Neuronal stem cell (in vitro differentiated cells): ENCODE results near the gene CACTIN.

Experiments used
- DNase-seq: peaks from one replicate; pipeline ENCODE4 v3.0.0-alpha.2; 2013; ENCODE audit warnings: low spot score
- H2AFZ ChIP-seq: one replicate; pipeline ENCODE4 v1.6.1; 2013; ENCODE audit warnings: mild to moderate bottlenecking, low read length, inconsistent platforms
- H2AK5ac ChIP-seq: 2 replicates; pipeline ENCODE4 v1.6.1; 2013; ENCODE audit warnings: low read depth, mild to moderate bottlenecking, inconsistent platforms, low read length, moderate library complexity, mixed read lengths
- H2BK120ac ChIP-seq: 2 replicates; pipeline ENCODE4 v1.6.1; 2013; ENCODE audit warnings: low read depth, mild to moderate bottlenecking, inconsistent platforms, low read length, moderate library complexity, mixed read lengths
- H2BK12ac ChIP-seq: one replicate; pipeline ENCODE4 v1.6.1; 2013; ENCODE audit warnings: low read length, inconsistent platforms
- H2BK15ac ChIP-seq: 2 replicates; pipeline ENCODE4 v1.6.1; 2013; ENCODE audit warnings: mild to moderate bottlenecking, low read length, inconsistent platforms, mixed read lengths
- H2BK5ac ChIP-seq: one replicate; pipeline ENCODE4 v1.6.1; 2013; ENCODE audit warnings: inconsistent platforms, mild to moderate bottlenecking, low read length, moderate library complexity
- H3K14ac ChIP-seq: one replicate; pipeline ENCODE4 v1.6.1; 2013; ENCODE audit warnings: low read length, inconsistent platforms
- H3K18ac ChIP-seq: 2 replicates; pipeline ENCODE4 v1.6.1; 2013; ENCODE audit warnings: low read length, inconsistent platforms
- H3K23ac ChIP-seq: 2 replicates; pipeline ENCODE4 v1.6.1; 2013; ENCODE audit warnings: low read depth, mild to moderate bottlenecking, mixed read lengths, low read length, inconsistent platforms; ENCODE audit not compliant: poor library complexity
- H3K27ac ChIP-seq: replicated peaks from 3 replicates; pipeline ENCODE4 v1.5.1; 2013; ENCODE audit warnings: low read length, inconsistent platforms
- H3K27me3 ChIP-seq, 3 experiments: 2 replicates each; pipeline ENCODE4 v1.6.1; 2013; ENCODE audit warnings: low read length in 3 of 3, mild to moderate bottlenecking in 2 of 3, inconsistent platforms in 1 of 3, low read depth in 1 of 3, mixed read lengths in 1 of 3, moderate library complexity in 1 of 3; ENCODE audit not compliant: control insufficient read depth in 3 of 3, insufficient read depth in 3 of 3
- H3K36me3 ChIP-seq, 2 donors: replicated peaks in 1 of 2; 2 replicates each; pipeline ENCODE4 v1.6.1; 2013; ENCODE audit warnings: low read length in 2 of 2; ENCODE audit not compliant: control insufficient read depth in 2 of 2, insufficient read depth in 2 of 2
- H3K4ac ChIP-seq: 2 replicates; pipeline ENCODE4 v1.6.1; 2013; ENCODE audit warnings: inconsistent platforms, mild to moderate bottlenecking, low read length, moderate library complexity
- H3K4me1 ChIP-seq, 2 donors: 1 replicate in 1 of 2; 2 replicates in 1 of 2; pipeline ENCODE4 v1.6.1; 2013; ENCODE audit warnings: low read length in 2 of 2, low read depth in 1 of 2; ENCODE audit not compliant: control insufficient read depth in 2 of 2, insufficient read depth in 1 of 2
- H3K4me2 ChIP-seq: one replicate; pipeline ENCODE4 v1.6.1; 2013; ENCODE audit warnings: mild to moderate bottlenecking, low read length, inconsistent platforms; ENCODE audit not compliant: insufficient read depth, poor library complexity, severe bottlenecking
- H3K4me3 ChIP-seq, 2 donors: 2 replicates each; pipeline ENCODE4 v1.5.1; 2013; ENCODE audit warnings: low read length in 2 of 2, mild to moderate bottlenecking in 2 of 2, inconsistent platforms in 1 of 2, moderate library complexity in 1 of 2
- H3K79me1 ChIP-seq: one replicate; pipeline ENCODE4 v1.6.1; 2013; ENCODE audit warnings: low read depth, mild to moderate bottlenecking, inconsistent platforms, low read length, moderate library complexity
- H3K9ac ChIP-seq: one replicate; pipeline ENCODE4 v1.6.1; 2013; ENCODE audit warnings: mild to moderate bottlenecking, low read depth, low read length, inconsistent platforms; ENCODE audit not compliant: poor library complexity
- H3K9me3 ChIP-seq, 2 donors: replicated peaks in 1 of 2; 2 replicates each; pipeline versions ENCODE3 to v1.6.1; 2013; ENCODE audit warnings: low read length in 2 of 2, mild to moderate bottlenecking in 2 of 2, inconsistent platforms in 1 of 2, low read depth in 1 of 2, mixed read lengths in 1 of 2, moderate library complexity in 1 of 2; ENCODE audit not compliant: control insufficient read depth in 2 of 2, insufficient read depth in 1 of 2
- H4K8ac ChIP-seq: one replicate; pipeline ENCODE4 v1.6.1; 2013; ENCODE audit warnings: low read depth, mild to moderate bottlenecking, inconsistent platforms, low read length, moderate library complexity
- H4K91ac ChIP-seq: one replicate; pipeline ENCODE4 v1.6.1; 2013; ENCODE audit warnings: low read length, low read depth, mild to moderate bottlenecking, inconsistent platforms; ENCODE audit not compliant: poor library complexity
- WGBS, 2 donors: extraction: QIAGEN DNeasy Blood & Tissue Kit; methylation state at CpG; one replicate each; pipeline ENCODE4 v1.1.7; 2013; ENCODE audit warnings: missing lambda C conversion rate in 2 of 2, mixed read lengths in 1 of 2; ENCODE audit not compliant: insufficient read length in 2 of 2, insufficient replicate concordance in 1 of 2; ENCODE audit errors: extremely low coverage in 2 of 2; 5-methylcytosine and 5-hydroxymethylcytosine counted together

Gene CACTIN

GRCh38 chr19:3610745-3611717 is 15.6 kb downstream of the CACTIN start:
- Histone ChIP-seq H3K27ac (no peak overlapping the region), H3K4me2 (no peak overlapping the region), H2BK5ac (no peak overlapping the region), H3K4me1 (peaks cover 5 to 17% of the 10 kb centered on the region in 2 donors), H3K18ac (no peak overlapping the region), H3K4me3 (no peak overlapping the region), H3K36me3 (peaks cover 13 to 36% of the 10 kb centered on the region in 2 donors), H2AK5ac (no peak overlapping the region), H2BK120ac (no peak overlapping the region), H3K79me1 (peaks cover 3% of the 10 kb centered on the region), H4K91ac (no peak overlapping the region), H3K27me3 (peaks cover 3 to 17% (median 10%) of the 10 kb centered on the region in 3 experiments), H2BK12ac (no peak overlapping the region), H3K9ac (no peak overlapping the region), H2AFZ (no peak overlapping the region), H3K14ac (no peak overlapping the region), H3K4ac (no peak overlapping the region), H2BK15ac (no peak overlapping the region), H3K9me3 (no peaks in the 10 kb centered on the region), H4K8ac (no peak overlapping the region), H3K23ac (no peak overlapping the region)
- no CpG with 5 or more reads among the region's 41 CpGs for WGBS, 2 donors
- no peak for DNase-seq

GRCh38 chr19:3609779-3610719 is 16.5 kb downstream of the CACTIN start:
- Histone ChIP-seq H2BK120ac (no peak overlapping the region), H3K23ac (peak overlapping the region; percentile 25), H3K9me3 (no peaks in the 10 kb centered on the region)

GRCh38 chr19:3608750-3609322 is 17.8 kb downstream of the CACTIN start:
- Histone ChIP-seq H3K27ac (no peak overlapping the region), H3K18ac (no peak overlapping the region), H3K4ac (no peak overlapping the region), H4K91ac (no peak overlapping the region), H3K9me3 (no peaks in the 10 kb centered on the region), H4K8ac (no peak overlapping the region), H2BK5ac (no peak overlapping the region), H3K79me1 (peaks cover 2% of the 10 kb centered on the region), H2AFZ (no peak overlapping the region), H3K9ac (no peak overlapping the region), H2AK5ac (peak overlapping the region; percentile 35), H3K14ac (no peak overlapping the region), H3K23ac (peak overlapping the region; percentile 52), H3K36me3 (peaks cover 6 to 32% of the 10 kb centered on the region in 2 donors), H3K4me3 (no peak overlapping the region), H2BK120ac (no peak overlapping the region), H2BK12ac (no peak overlapping the region), H2BK15ac (no peak overlapping the region), H3K4me1 (peaks cover 5 to 18% of the 10 kb centered on the region in 2 donors), H3K4me2 (no peak overlapping the region), H3K27me3 (peaks cover 3 to 29% (median 26%) of the 10 kb centered on the region in 3 experiments)
- DNase-seq, result no peak
- WGBS, 2 donors, result no CpG with 5 or more reads among the region's 21 CpGs

More at GRCh38 chr19:3609779-3610719, 16.5 kb downstream of the CACTIN start:
- H3K4ac ChIP-seq, result no peak overlapping the region
- H3K36me3 ChIP-seq, result peaks cover 9 to 32% of the 10 kb centered on the region in 2 donors
- H2BK12ac ChIP-seq, result no peak overlapping the region
- no peak overlapping the region for H3K4me2 ChIP-seq
- DNase-seq, result no peak
- peaks cover 3 to 27% (median 20%) of the 10 kb centered on the region in 3 experiments for H3K27me3 ChIP-seq
- H2BK15ac ChIP-seq, result no peak overlapping the region
- WGBS, 2 donors, result no CpG with 5 or more reads among the region's 24 CpGs
- no peak overlapping the region for H3K14ac ChIP-seq
- H2AK5ac ChIP-seq, result no peak overlapping the region
- peaks cover 5 to 17% of the 10 kb centered on the region in 2 donors for H3K4me1 ChIP-seq
- H2AFZ ChIP-seq, result no peak overlapping the region
- no peak overlapping the region for H4K91ac ChIP-seq
- H3K9ac ChIP-seq, result no peak overlapping the region
- no peak overlapping the region for H2BK5ac ChIP-seq
- peak overlapping the region; percentile 4 for H4K8ac ChIP-seq
- no peak overlapping the region for H3K4me3 ChIP-seq
- no peak overlapping the region for H3K27ac ChIP-seq
- peaks cover 2% of the 10 kb centered on the region for H3K79me1 ChIP-seq
- H3K18ac ChIP-seq, result no peak overlapping the region
